Inflammatory macrophage (primary cell): Measurements from ENCODE around the gene USH2A.

Experiments
- DNase-seq, 2 donors: peaks; one replicate each; pipeline ENCODE4 v3.0.0-alpha.2; 2020 to 2022

USH2A gene

GRCh38 chr1:215679231-215679630 is 744.0 kb downstream of the USH2A start:
- DNase-seq: no peak

- no peak for DNase-seq
These were observed 746.1 kb downstream of the USH2A start for GRCh38 chr1:215677112-215677511.

- no peak for DNase-seq
These were observed 749.3 kb downstream of the USH2A start for GRCh38 chr1:215673943-215674342.

GRCh38 chr1:215672482-215672881 is 750.8 kb downstream of the USH2A start:
- no peak for DNase-seq

- DNase-seq: no peak
These were observed 753.3 kb downstream of the USH2A start for GRCh38 chr1:215669806-215670491.

GRCh38 chr1:215667761-215668160 is 755.5 kb downstream of the USH2A start:
- no peak for DNase-seq

- no peak for DNase-seq
These were observed 758.0 kb downstream of the USH2A start for GRCh38 chr1:215665215-215665614.

- no peak for DNase-seq
These were observed 762.2 kb downstream of the USH2A start for GRCh38 chr1:215661033-215661432.

GRCh38 chr1:215660259-215660658 is 763.0 kb downstream of the USH2A start:
- DNase-seq: no peak

- DNase-seq: no peak
These were observed 766.2 kb downstream of the USH2A start for GRCh38 chr1:215657047-215657446.

- no peak for DNase-seq
These were observed 770.9 kb downstream of the USH2A start for GRCh38 chr1:215652371-215652770.

GRCh38 chr1:215651867-215652266 is 771.4 kb downstream of the USH2A start:
- DNase-seq: no peak

- no peak for DNase-seq
These were observed 772.6 kb downstream of the USH2A start for GRCh38 chr1:215650446-215651149.

- DNase-seq: no peak
These were observed 774.3 kb downstream of the USH2A start for GRCh38 chr1:215648957-215649356.

GRCh38 chr1:215647738-215648137 is 775.5 kb downstream of the USH2A start:
- no peak for DNase-seq

- no peak for DNase-seq
These were observed 777.4 kb downstream of the USH2A start for GRCh38 chr1:215645861-215646260.

GRCh38 chr1:215645182-215645581 is 778.1 kb downstream of the USH2A start:
- no peak for DNase-seq

GRCh38 chr1:215643592-215644321 is 779.5 kb downstream of the USH2A start:
- no peak for DNase-seq

- DNase-seq: no peak
These were observed 782.7 kb downstream of the USH2A start for GRCh38 chr1:215640429-215641148.

- DNase-seq: no peak
These were observed 786.1 kb downstream of the USH2A start for GRCh38 chr1:215637041-215637573.

- no peak for DNase-seq
These were observed 786.8 kb downstream of the USH2A start for GRCh38 chr1:215636258-215636965.

GRCh38 chr1:215635827-215636226 is 787.4 kb downstream of the USH2A start:
- no peak for DNase-seq
